Gastrocnemius medialis (tissue), 4 donors: Measurements from ENCODE around the gene PIK3CA. TPM values are rescaled to one million over a fixed set of nuclear protein-coding genes. Genes with fewer than 3 reads are reported as not detected.

Experiments used
- ATAC-seq, 2 donors: fragments of 150-250 bp; one replicate each; pipeline ENCODE4 v1.9.1; 2016
- DNase-seq, 2 donors: peaks; one replicate each; pipeline ENCODE4 v3.0.0-alpha.2; 2019
- H3K27ac ChIP-seq, 4 donors: fragments of 200-600 bp; sonication (generic); 1 replicate in 1 of 4; 2 replicates in 3 of 4; pipeline ENCODE4 v1.5.1; 2016 to 2018; ENCODE audit warnings: mild to moderate bottlenecking in 2 of 4, moderate library complexity in 1 of 4
- H3K27me3 ChIP-seq, 3 donors: fragments of 200-600 bp; sonication (generic) in 2 of 3; 1 replicate in 1 of 3; 2 replicates in 2 of 3; pipeline versions ENCODE4 v1.5.1 to v1.6.0; 2016 to 2019; ENCODE audit warnings: mild to moderate bottlenecking in 1 of 3, moderate library complexity in 1 of 3
- H3K36me3 ChIP-seq, 2 donors: fragments of 200-600 bp; sonication (generic) in 1 of 2; one replicate each; pipeline ENCODE4 v1.5.1; 2017 to 2018
- H3K4me1 ChIP-seq, 2 donors: fragments of 200-600 bp; sonication (generic) in 1 of 2; one replicate each; pipeline ENCODE4 v1.5.1; 2016 to 2017; ENCODE audit warnings: mild to moderate bottlenecking in 2 of 2
- H3K4me3 ChIP-seq, 4 donors: fragments of 200-600 bp; sonication (generic) in 3 of 4; 1 replicate in 1 of 4; 2 replicates in 3 of 4; pipeline ENCODE4 v1.5.1; 2016 to 2019; ENCODE audit warnings: mild to moderate bottlenecking in 2 of 4
- H3K9me3 ChIP-seq, 3 donors: fragments of 200-600 bp; sonication (generic) in 2 of 3; 1 replicate in 1 of 3; 2 replicates in 2 of 3; pipeline ENCODE4 v1.5.1; 2016 to 2019
- CTCF ChIP-seq, 5 experiments: fragments of 450-650 bp in 3 of 5; fragments of 200-600 bp in 2 of 5; sonication (generic) in 2 of 5; IDR thresholded peaks in 4 of 5; conservative IDR thresholded peaks in 1 of 5; 1 replicate in 4 of 5; 2 replicates in 1 of 5; pipeline ENCODE4 v1.5.1; 2016 to 2019; ENCODE audit warnings: antibody characterized with exemption in 5 of 5, mild to moderate bottlenecking in 3 of 5, moderate library complexity in 3 of 5
- POLR2A ChIP-seq, 2 donors: fragments of 450-650 bp; IDR thresholded peaks; one replicate each; pipeline ENCODE4 v1.6.1; 2017; ENCODE audit warnings: antibody characterized with exemption in 2 of 2, mild to moderate bottlenecking in 2 of 2, moderate library complexity in 2 of 2
- in situ Hi-C, 4 donors: fragments of 200-750 bp; cut with MboI; loops; one replicate each; pipeline versions ENCODE4 v1.15.0 to v1.8.0; 2017; ENCODE audit warnings: low sequenced_read_pairs in 4 of 4
- intact Hi-C: fragments of 100-400 bp; cut with DNase I; formaldehyde crosslinking; loops from one replicate; pipeline ENCODE4 v1.15.1; 2023; ENCODE audit warnings: low total_unique reads
- total RNA-seq, 4 donors: library from RNA; depleted of rRNA; stranded (reverse); fragments of >200 nt; gene quantifications; one replicate each; pipeline versions ENCODE4 v1.1.0 to v1.2.3, GENCODE V29; 2016

Gene PIK3CA
- total RNA-seq, 4 donors from 2014 or later, result 16.0 to 29.4 (median 23.1) TPM

GRCh38 chr3:179150610-179151009, 2.5 kb downstream of the PIK3CA start:
- intact Hi-C loops, result no loop called here
- TF ChIP-seq CTCF (IDR thresholded peaks at IDR 0.05 in 4 of 5, conservative IDR thresholded peaks at IDR 0.05 in 1 of 5) (no peak), POLR2A (IDR thresholded peaks at IDR 0.05) (no peak)
- Histone ChIP-seq H3K36me3 (no peaks in the 10 kb centered on the region), H3K27ac (peak overlapping the region in 3 of 4 donors; percentile 93 to 98 (median 95)), H3K4me1 (peaks cover 35 to 40% of the 10 kb centered on the region in 2 donors), H3K4me3 (peak overlapping the region in 3 of 4 donors; percentile 94 to 96 (median 94)), H3K27me3 (no peaks in the 10 kb centered on the region), H3K9me3 (no peaks in the 10 kb centered on the region)
- DNase-seq, result no peak
- ATAC-seq, result no peak
- in situ Hi-C loops, result loop anchor here in 1 of 4 donors (5.0 kb wide), 1 partner anchor 177 kb away; no protein-coding TSS in a partner anchor

GRCh38 chr3:179151474-179151873, 3.3 kb downstream of the PIK3CA start:
- intact Hi-C loops (no loop called here), in situ Hi-C loops (loop anchor here in 1 of 4 donors (5.0 kb wide), 1 partner anchor 176 kb away; no protein-coding TSS in a partner anchor)
- Histone ChIP-seq H3K27ac (no peak overlapping the region), H3K36me3 (no peaks in the 10 kb centered on the region), H3K9me3 (no peaks in the 10 kb centered on the region), H3K27me3 (no peaks in the 10 kb centered on the region), H3K4me1 (peaks cover 44 to 49% of the 10 kb centered on the region in 2 donors), H3K4me3 (no peak overlapping the region)
- DNase-seq (no peak), ATAC-seq (no peak)
- TF ChIP-seq POLR2A (IDR thresholded peaks at IDR 0.05), result no peak
- TF ChIP-seq CTCF (IDR thresholded peaks at IDR 0.05 in 4 of 5, conservative IDR thresholded peaks at IDR 0.05 in 1 of 5), result no peak

- intact Hi-C loops, result no loop called here
- DNase-seq (peak in 1 of 2 donors; percentile 28), ATAC-seq (peak; percentile 77 to 85)
- in situ Hi-C loops, result no loop called here
- no peaks in the 10 kb centered on the region for H3K36me3 ChIP-seq
- TF ChIP-seq POLR2A (IDR thresholded peaks at IDR 0.05), result no peak
- no peak for TF ChIP-seq CTCF (IDR thresholded peaks at IDR 0.05 in 4 of 5, conservative IDR thresholded peaks at IDR 0.05 in 1 of 5)
- H3K27ac ChIP-seq, result peak overlapping the region in 1 of 4 donors; percentile 1
- H3K4me1 ChIP-seq, result peaks cover 35 to 52% of the 10 kb centered on the region in 2 donors
- no peaks in the 10 kb centered on the region for H3K9me3 ChIP-seq
- H3K4me3 ChIP-seq, result no peak overlapping the region
- no peaks in the 10 kb centered on the region for H3K27me3 ChIP-seq
Observed at GRCh38 chr3:179156170-179156569, 8.0 kb downstream of the PIK3CA start.

GRCh38 chr3:179156775-179157174, 8.6 kb downstream of the PIK3CA start:
- H3K9me3 ChIP-seq, result no peaks in the 10 kb centered on the region
- H3K4me3 ChIP-seq, result no peak overlapping the region
- DNase-seq (no peak), ATAC-seq (no peak)
- H3K4me1 ChIP-seq, result peaks cover 29 to 45% of the 10 kb centered on the region in 2 donors
- no peaks in the 10 kb centered on the region for H3K36me3 ChIP-seq
- in situ Hi-C loops, result no loop called here
- intact Hi-C loops, result no loop called here
- no peaks in the 10 kb centered on the region for H3K27me3 ChIP-seq
- TF ChIP-seq CTCF (IDR thresholded peaks at IDR 0.05 in 4 of 5, conservative IDR thresholded peaks at IDR 0.05 in 1 of 5) (no peak), POLR2A (IDR thresholded peaks at IDR 0.05) (no peak)
- no peak overlapping the region for H3K27ac ChIP-seq
